ENCODE measurements around the gene LRRK1.

DNA sequence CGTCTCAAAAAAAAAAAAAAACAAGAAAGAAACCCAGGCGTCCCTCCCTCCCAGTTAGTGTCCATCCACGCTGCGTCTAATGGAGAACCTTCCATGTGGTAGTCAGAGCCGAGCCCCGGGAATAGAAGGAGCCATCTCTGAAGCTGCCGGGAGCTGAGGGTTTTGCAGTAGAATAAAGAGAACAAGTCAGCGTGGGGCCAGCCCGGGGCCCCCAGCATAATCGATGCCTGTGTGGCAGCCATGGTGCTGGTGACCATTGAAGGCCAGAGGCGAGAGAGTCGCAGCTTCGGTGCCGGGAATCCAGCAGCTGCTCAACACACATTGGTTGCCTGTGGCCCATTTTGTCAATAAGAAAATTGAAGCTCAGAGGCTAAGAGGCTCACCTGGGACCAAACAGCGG is 181.0 kb downstream of the LRRK1 start:
- TF ChIP-seq, protein P1, sequence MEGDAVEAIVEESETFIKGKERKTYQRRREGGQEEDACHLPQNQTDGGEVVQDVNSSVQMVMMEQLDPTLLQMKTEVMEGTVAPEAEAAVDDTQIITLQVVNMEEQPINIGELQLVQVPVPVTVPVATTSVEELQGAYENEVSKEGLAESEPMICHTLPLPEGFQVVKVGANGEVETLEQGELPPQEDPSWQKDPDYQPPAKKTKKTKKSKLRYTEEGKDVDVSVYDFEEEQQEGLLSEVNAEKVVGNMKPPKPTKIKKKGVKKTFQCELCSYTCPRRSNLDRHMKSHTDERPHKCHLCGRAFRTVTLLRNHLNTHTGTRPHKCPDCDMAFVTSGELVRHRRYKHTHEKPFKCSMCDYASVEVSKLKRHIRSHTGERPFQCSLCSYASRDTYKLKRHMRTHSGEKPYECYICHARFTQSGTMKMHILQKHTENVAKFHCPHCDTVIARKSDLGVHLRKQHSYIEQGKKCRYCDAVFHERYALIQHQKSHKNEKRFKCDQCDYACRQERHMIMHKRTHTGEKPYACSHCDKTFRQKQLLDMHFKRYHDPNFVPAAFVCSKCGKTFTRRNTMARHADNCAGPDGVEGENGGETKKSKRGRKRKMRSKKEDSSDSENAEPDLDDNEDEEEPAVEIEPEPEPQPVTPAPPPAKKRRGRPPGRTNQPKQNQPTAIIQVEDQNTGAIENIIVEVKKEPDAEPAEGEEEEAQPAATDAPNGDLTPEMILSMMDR (IDR thresholded peaks at IDR 0.05) = no peak
- TF ChIP-seq POLR2A (IDR thresholded peaks at IDR 0.05) (no peak), EP300 (IDR thresholded peaks at IDR 0.05) (no peak)

Data from ovary (tissue), 3 donors.